HG02642 (cell line): ENCODE data around the gene PTGIS.

Source experiments
- ATAC-seq: cut with Tn5 transposase; IDR thresholded peaks from one replicate; pipeline ENCODE4 v1.9.1; 2021; ENCODE audit warnings: mild to moderate bottlenecking; ENCODE audit not compliant: unreplicated experiment, poor library complexity

PTGIS gene

DNA sequence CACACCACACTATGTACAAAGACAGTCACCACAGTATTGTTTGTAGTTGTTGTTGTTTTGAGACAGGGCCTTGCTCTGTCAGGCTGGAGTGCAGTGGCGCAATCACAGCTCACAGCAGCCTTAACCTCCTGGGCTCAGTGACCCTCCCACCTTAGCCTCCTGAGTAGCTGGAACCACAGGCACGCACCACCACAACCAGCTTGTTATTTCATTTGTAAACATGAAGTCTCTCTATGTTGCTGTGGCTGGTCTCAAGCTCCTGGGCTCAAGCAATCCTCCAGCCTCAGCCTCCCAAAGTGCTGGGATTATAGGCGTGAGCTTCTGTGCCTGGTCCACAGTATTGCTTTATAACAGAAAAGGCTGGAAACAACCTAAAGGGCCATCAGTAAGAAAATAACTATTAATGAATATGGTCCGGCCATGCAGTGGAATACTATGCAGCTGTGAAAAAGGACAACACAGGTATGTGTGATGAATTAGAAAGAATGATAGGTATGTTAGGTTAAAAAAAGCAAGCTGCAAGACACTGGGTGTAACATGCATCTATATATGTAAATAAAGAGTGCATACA is 30.0 kb upstream of the PTGIS start:
- no peak for ATAC-seq

- no peak for ATAC-seq
These were observed 28.0 kb upstream of the PTGIS start for GRCh38 chr20:49595811-49596561.

GRCh38 chr20:49595346-49595745 is 27.4 kb upstream of the PTGIS start:
- no peak for ATAC-seq

DNA sequence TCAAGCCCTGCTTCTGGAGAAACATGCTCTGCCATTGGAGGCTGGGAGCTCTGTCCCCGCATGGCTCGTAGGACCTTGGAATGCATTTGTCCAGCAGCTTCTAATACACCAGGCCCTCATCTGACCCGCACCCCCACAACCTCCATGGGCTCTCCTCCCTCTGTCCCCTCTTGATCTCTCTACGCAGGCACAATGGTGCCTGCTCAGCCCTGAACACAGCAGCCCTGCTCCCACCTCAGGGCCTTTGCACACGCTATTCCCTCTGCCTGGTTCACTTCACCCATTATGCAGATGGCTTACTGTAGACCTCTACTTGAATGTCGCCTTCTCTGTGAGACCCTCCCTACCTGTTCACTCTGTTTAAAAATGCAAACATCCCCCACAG is 27.0 kb upstream of the PTGIS start:
- ATAC-seq, result no peak

DNA sequence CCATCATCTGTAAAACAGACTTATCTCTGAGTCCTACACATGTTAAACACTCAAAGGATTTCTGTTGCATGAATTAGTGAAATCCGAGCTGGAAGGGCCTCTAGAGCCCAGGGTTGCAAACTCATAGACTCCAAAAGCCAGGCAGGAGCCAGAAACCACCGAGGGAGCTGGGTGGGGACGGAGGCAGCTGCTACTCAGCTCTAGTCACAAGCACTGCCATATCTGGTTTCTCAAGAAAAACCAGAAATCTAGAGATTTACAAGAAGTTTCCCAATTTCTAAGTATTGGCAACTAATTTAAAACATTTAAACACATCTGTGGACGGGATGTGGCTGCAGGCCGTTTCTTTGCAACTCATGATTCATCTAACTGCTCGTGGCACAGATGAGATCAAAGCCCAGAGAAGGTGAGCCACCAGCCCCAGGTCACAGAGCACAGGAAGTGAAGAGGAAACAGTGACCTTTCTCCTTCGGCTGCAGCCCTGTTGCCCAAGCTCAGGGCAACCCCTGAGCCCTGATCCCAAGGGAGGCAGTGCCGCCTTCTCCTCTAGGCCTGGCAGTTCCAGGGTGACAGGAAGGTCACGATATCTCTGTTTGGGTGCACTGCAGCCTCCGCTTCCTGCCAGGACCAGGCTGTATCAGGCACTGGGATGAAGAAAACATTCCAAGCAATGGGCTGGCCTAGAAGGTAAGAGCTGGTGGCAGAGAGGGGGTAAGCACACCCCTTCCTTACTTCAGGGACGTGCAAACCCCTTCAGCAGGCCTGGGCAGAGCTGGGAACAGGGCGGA is 26.4 kb upstream of the PTGIS start:
- ATAC-seq, result no peak

DNA sequence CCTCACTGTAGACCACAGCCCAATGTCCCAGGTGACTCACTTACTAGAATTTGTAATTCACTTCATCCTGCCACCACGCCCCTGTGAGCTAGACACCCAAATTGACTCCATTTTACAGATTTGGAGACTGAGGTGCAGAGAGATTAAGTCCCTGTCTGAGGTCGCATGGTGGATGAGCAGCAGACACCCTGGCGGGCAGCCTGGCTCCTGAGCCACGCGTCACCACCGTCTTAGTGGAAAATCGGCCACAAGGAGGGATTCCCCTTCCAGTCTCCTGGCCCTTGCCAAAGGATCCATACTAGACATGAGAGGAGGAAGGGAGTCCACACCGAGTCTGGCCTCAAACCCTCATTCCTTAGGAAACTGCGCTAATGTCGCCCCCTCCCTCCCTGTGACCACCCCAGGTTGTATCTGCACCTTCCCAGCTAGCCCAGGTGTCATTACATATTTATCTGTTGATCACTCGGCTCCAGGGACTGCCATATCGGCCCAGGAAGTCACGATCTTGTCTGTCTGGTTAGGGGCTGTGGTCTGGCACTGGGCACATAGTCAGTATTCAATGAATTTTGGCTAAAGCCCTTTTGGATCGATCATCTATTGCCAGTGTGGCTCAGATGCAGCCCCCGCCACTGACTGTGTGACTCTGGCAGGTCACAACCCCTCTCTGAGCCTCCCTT is 25.7 kb upstream of the PTGIS start:
- no peak for ATAC-seq

DNA sequence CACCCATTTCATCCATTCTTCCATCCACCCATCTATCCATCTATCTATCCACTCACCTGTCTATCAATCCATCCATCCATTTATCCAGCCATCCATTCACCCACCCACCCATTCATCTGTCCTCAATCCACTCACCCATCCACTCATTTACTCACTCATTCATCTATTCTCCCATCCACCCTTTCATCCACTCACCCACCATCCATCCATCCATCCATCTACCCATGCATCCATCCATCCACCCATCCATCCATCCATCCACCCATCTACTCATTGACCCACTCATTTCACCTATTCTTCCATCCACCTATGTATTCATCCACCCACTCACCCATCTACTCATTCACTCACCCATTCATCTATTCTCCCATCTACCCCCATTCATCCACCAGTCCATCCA is 24.2 kb upstream of the PTGIS start:
- no peak for ATAC-seq

- no peak for ATAC-seq
These were observed 23.4 kb upstream of the PTGIS start for GRCh38 chr20:49591217-49591865.

DNA sequence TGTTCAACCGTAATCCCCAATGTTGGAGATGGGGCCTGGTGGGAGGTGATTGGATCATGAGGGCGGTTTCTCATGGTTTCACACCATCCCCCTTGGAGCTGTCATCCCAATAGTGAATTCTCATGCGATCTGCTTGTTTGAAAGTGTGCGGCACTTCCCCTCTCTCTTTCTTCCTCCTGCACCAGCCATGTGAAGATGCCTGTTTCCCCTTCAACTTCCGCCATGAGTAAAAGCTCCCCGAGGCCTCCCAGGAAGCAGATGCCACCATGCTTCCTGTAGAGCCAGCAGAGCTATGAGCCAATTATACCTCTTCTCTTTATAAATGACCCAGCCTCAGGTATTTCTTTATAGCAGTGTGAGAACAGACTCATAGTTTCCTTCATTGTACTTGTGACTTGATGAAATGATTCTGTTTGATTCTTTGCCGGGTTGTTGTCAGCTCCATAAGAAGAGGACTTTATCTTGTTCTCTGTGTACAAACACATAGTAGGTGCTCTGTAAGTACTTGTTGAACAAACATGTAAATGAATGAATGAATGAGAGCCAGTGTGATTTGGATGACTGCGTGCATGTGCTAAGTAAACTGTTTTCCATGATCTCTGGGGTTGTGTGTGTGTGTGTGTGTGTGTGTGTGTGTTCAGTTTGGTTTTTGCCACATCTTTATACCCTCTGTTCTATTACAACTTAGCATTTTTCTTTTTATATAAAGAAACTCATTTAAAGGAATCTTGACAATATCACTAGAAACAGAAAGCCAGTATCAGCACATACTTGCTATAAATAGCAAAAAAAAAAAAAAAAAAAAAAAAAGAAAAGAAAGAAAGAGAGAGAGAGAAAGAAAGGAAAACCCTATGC is 22.5 kb upstream of the PTGIS start:
- no peak for ATAC-seq

GRCh38 chr20:49589747-49590146 is 21.8 kb upstream of the PTGIS start:
- ATAC-seq, result no peak

DNA sequence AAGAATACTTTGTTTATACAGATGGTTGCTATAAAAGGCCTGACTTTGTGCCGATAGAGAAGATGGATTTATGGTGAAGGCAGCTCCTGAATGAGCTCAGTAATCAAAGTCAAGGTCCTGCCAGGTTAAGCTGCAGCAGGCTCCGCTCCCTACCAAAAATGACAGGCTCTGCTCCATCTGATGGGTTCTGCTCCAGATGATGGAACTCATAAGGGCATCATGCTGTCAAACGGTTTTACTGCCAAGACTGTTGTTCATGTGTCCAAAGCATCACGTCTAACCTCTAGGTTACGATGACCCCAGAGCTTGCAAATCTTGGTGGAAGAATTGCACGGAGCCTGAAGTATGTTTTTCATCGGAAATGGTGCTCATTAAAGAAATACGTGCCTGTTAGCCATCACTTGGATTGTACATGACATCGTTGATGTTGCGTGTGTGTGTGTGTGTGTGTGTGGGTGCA is 19.2 kb upstream of the PTGIS start:
- no peak for ATAC-seq

GRCh38 chr20:49585585-49586245 is 17.8 kb upstream of the PTGIS start:
- ATAC-seq, result no peak

GRCh38 chr20:49584418-49585382 is 16.8 kb upstream of the PTGIS start:
- ATAC-seq, result no peak

GRCh38 chr20:49583669-49584417 is 15.9 kb upstream of the PTGIS start:
- ATAC-seq, result no peak

DNA sequence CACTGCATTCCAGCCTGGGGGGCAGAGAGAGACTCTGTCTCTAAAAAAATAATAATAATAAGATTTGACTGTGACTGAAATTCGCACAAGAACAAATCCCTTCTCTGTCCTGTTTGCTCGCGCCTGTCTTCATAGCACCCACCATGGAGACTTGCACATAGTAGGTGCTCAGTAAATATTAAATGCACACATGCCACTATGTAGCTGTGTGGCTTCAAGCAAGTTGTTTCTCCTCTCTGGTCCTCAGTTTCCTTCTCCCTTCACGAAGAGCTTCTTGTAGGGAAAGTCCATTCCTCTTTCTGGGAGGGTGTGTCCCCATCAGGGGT is 15.4 kb upstream of the PTGIS start:
- no peak for ATAC-seq

DNA sequence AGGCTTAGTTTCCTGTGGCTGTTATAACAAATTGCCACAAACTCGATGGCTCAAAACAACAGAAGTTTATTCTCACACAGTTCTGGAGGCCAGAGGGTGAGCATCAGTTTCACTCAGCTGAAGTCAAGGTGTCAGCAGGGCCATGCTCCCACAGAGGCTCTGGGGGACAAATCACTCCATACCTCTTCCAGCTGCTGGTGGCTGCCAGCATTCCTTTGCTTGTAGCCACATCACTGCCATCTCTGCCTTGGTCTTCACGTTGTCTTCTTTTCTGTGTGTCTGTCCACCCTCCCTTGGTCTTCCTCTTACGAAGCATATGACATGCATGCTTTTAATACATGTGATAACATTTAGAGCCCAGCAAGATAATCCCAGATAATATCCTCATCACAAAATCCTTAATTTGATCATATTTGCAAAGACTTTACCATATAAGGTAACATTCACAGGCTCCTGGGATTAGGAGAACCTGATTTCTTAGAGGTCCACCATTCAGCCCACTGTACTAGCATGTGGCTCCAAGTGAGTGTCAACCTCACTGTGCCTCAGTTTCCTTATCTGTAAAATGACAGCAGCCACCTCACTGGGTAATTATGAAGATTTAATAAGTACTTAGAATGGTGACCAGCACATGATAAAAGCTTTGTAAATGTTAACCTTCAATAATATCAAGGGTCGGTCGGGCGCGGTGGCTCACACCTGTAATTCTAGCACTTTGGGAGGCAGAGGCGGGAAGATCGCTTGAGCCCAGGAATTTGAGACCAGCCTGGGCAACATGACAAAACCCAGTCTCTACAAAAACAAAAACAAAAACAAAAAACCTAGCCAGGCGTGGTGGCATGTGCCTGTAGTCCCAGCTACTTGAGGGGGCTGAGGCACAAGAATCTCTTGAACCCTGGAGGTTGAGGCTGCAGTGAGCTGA is 14.7 kb upstream of the PTGIS start:
- ATAC-seq, result no peak
